SW480 (cell line): Measurements from ENCODE around the gene PRKAG1.
A peak's percentile ranks its signal among the peaks of the same experiment; 100 is the strongest.

Experiments
- DNase-seq: peaks from one replicate; pipeline ENCODE4 v3.0.0-alpha.2; 2016; ENCODE audit warnings: low spot score

Gene PRKAG1

DNA sequence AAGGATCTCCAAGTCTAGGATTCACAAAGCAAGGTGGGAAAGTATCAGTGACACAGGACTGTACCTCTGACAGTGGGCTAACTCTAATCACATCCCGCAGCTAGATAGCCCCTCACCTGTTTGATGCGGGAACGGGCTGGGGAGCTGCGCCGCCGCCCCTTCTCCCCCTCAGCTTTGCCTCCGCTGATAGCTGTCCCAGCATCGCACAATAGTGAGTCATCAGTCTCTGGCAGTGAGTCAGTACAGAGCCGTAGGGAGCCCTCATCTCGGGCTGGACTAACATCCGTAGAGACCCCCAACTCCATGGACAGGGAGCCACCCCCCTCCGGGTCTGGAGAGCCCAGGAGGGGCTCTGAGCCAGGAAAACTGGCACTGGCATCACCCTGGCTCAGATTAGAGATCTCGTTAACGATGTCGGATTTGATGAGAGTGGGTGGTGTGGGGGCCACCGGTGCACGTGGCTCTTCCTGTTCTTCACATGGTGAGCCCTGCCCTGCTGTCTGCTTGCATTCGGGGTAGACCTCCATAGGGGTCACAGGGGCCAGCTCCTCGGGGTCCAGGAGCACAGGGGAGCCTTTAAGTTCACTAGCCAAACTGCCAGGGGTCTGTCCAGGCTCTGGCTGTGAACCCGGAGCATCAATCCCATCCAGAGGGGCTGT lies 31.1 kb upstream of the PRKAG1 start:
- no peak for DNase-seq

DNA sequence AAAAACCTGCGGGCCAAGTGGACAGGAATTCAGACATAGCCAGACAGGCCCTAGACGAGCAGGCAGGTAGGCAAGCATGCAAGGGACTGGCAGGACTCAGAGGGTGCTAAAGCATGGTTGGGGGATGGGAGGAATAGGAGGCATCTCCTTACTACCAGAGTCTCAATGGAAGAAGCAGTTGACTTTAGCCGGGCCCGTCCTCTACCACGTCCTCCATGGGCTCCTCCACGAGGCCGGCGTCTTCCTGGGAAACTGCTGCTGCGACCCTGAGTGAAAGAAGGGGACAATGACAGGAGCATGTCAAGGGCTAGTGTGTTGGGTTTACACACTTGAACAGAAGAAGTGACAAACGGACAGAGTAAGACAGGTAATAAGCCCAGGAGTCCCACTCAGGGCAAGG lies 30.4 kb upstream of the PRKAG1 start:
- DNase-seq = no peak

DNA sequence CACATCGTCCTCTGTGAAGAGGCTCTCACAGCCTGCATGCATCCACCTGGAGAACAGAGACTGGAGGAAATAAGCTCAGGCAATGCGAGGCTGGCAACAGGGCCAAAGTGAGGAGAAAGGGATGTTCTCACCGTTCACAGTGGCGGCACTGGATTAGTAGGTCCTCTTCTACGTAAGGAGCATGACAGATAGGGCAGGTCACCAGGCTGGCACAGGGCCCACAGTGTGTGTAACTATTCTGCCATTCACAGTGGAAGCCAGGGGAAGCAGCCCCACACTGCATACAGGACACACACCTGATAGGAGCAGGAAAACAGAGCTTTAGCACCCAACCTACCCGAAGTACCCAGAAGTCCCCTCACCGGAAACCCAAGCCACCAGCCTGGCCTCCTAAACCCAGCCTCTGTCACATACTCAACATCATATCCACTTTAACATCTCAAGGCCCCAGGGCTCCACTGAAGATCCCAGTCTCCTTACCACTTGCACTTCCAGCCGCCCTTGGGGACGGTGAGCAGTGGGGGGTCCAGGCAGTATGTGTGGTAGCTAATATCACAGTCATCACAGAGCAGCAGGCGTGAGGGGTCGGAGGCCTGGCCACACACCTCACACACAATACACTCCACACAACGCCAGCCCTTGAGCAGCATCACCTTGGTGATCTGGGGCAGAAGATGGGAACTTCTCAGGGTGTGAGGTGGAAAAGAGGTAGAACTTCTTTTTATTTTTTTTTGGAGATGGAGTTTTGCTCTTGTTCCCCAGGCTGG lies 27.7 kb upstream of the PRKAG1 start:
- DNase-seq = no peak

DNA sequence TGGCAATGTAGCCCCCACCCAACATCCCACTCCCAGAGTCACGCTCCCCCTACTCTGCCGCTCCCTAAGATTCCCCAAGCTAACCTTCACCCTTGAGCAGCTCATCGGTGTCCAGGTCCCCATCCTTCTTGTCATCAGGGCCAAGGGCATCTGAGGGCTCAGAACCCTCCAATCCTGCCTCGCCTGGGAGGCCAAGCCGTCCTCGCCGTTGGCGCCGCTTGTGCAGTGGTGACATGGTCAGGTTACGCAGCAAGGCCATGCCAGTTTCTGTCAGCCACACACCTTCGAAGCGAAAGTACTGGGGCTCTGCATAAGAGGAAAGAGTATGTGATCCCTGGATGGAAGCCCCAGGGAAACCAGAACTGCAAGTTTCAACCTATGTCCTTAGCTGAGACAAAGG lies 26.1 kb upstream of the PRKAG1 start:
- no peak for DNase-seq

DNA sequence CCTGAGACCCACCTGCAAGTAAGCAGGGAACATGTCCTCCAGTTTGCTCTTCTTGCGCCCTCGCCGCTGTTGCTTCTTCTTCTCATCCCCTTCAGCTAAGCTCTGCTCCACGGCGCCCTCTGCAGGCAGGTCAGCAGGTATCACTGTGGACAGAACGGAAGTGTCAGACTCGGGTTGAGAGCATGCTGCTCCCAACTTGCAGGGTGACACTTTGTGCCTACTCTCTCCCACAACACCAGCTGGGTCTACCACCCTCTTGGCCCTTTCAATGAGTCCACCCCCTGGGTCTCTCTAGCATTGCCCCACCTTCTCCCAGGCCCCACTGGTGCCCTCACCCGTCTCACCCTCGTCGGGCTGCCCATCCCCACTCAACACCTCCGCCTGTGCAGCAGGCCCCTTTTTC lies 25.3 kb upstream of the PRKAG1 start:
- peak; percentile 30 for DNase-seq

DNA sequence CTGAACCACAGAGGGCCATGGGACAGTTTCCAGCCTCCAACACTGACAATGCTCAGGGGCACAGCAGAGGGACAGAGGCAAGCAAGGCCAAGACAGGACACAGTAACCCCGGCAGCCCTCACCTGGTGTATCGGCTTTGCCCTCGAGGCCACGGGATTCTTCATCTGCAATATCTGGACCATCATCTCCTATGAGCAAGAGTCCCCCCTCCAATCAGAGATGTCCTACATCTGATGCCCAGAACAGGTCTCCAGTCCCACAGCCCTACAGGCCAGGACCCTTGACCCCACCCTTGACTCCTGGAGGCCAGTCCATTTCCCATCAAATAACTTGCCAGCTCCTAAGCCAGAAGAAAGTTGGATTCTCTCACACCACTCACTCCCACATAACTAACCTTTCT lies 24.7 kb upstream of the PRKAG1 start:
- no peak for DNase-seq

DNA sequence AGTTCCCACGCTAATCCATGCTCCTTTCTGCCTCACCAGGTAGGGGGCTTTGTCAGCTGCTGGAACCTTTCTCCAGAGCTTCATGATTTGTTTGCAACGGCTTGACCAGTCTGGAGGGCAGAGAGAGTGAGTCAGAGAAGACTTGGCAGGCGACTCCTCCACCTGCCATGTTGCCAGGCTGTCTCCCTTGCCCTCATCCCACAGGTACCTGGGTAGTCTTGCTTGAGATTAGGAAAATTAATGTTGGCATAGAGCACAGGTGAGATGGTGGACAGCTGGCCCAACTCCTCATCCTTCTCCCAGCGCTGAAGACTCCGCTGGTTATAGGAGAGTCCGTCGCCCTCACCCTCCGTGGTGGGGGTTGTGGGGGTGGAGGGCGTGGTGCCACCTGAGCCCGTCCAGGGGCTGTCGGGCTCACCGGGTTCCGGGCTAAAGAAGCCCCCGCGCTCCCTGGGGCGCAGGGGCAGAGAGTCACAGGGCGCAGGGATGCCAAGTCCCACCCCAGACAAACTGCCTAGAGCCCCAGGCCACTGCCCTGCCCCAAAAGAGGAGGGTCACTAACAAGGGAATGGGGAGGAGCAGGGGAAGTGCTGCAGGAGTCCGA lies 23.4 kb upstream of the PRKAG1 start:
- DNase-seq = no peak

DNA sequence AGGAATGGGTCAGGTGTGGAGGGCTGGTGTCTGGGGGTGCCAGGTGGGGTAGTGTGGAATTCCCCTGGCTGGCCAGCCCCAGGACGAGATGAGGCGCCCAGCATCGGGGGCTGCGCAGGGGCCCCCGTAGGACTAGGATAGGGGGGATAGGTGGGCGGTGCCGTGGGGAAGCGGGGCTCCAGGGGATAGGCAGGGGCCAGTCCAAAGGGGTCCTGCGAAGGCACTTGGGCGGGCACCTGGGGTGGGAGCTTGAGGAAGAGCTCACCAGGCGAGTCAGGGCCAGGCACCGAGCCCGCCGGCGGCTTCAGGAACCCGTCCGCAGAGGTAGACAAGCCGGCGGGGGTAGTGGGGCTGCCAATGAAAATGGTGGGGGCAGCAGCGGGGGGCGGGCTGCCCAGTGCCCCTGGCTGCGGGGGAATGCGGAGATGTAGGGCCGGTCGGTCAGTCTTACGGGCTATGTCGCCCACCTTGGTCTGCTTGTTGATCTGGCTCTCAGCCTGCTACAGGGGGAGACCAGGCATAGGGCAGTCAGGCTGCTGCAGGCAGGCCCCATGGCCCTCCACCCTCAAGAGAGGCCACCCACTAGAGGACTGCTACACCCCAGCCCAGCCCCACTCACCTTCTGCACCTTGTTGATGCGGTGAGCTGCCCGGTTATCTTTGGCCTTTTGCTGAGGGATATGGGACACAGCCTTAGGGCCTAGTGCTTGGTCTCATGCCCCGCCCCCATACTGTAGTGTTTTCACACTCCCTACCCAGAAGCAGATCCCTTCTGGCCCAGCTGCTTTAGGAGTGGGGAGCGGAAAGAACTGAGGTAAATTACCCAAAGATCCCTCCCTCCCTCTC lies 22.7 kb upstream of the PRKAG1 start:
- DNase-seq = no peak

DNA sequence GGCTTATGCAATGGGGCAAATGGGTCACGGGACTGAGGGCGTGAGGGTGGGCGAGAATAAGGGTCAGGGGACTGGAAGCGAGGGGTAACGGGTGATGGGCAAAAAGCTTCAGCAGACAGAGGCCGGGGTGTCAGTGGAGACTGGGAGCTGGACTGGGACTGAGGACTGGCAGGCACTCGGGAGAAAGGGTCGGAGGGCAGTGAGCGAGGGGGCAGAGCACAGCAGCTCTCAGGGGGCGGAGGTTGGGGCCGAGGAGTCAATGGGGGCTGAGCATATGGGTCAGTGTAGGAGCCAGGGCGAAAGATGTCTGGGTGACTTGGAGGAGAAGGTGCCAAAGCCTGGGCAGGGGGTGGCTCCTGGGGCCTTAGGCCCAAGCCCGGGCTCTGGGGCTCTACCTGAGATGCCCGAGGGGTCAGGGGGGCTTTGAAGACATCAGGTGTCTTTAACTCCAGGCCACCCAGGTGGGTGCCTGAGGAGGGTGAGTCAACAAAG lies 21.8 kb upstream of the PRKAG1 start:
- DNase-seq = no peak

DNA sequence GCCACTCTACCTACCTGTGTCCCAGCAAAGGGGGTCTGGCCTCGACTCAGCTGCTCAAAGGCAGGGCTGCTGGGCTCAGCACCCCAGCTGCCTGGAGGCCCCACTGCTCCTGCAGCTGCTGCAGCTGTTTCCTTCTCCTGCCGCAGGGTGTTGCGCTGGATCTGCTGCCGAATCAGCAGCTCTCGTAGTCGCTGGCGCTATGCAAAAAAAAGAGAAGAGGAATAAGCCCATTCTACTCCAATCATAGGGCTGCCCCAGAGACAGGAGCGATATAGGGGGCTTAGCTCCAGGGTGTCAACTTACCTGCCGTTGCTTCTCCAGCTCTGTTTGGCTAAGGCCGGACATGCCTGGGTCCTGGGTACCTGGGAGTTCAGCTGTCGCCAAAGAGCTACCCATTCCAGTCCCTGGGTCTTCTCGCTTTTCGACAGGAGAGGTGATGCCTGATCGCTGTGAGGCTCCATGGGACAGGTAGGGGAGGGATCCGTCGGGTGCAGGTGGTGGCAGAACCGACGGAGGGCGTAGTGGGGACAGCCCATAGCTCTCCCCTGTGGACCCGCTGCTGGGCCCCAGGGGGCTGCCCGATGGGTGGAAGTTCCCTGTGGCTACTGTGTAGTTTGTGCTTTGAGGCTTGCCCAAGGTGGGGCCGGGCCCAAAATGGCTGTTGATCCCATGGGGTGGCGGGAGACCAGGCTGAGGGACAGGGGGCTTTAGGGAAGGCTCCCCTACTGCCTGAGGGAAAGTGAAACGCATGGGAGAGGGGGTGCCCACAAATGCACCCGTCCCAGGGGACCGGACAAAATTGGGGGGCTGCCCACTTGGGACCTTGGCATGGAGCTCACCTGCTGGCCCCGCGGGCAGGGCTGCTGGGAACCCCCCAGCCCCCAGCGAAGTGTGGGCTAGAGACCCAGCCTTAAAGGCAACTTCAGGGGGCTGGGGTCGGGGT lies 21.1 kb upstream of the PRKAG1 start:
- DNase-seq = no peak

DNA sequence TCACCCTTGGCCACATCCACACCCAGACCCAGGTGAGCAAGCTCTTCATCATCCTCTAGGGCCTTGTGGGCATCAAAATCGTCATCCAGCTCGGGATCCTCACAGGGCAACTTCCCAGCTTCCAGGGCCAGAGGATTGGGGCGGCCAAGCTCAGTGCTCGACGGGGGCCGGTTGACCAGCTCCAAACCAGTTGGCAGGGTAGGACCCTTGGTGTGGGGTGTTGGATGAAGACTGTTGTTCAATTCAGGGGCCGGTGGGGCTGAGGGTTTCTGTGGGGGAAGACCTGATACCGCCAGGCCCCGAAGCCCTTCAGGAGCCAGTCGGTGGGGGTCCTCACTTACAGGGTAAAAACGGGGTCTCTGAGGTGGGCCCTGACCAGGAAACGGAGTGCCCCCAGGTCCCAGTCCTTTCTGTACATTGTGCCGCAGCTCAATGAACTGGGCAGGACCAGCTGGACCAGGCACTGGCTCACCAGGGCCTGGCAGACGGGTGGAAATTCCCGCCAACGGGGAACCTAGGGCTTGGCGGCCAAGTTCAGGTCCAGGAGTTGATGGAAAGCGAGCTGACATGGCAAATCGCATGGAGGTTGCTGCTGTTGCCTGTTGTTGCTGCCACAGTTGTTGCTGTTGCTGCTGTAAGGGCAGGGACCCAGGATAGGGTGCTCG lies 19.8 kb upstream of the PRKAG1 start:
- no peak for DNase-seq

DNA sequence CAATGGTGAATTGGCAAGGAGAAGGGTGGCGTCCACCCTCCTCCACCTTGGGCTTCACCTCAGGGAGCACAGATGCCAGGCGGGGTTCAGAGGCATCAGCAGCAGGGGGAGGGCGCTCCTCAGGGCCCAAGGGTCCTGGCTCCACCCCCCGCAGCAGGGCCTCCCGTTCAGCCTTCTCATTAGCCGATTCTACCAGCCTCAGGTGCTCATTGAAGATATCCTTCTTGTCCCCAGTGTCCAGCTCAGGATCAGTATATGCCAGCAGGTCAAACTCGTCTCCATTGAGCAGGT lies 19.3 kb upstream of the PRKAG1 start:
- DNase-seq = no peak

DNA sequence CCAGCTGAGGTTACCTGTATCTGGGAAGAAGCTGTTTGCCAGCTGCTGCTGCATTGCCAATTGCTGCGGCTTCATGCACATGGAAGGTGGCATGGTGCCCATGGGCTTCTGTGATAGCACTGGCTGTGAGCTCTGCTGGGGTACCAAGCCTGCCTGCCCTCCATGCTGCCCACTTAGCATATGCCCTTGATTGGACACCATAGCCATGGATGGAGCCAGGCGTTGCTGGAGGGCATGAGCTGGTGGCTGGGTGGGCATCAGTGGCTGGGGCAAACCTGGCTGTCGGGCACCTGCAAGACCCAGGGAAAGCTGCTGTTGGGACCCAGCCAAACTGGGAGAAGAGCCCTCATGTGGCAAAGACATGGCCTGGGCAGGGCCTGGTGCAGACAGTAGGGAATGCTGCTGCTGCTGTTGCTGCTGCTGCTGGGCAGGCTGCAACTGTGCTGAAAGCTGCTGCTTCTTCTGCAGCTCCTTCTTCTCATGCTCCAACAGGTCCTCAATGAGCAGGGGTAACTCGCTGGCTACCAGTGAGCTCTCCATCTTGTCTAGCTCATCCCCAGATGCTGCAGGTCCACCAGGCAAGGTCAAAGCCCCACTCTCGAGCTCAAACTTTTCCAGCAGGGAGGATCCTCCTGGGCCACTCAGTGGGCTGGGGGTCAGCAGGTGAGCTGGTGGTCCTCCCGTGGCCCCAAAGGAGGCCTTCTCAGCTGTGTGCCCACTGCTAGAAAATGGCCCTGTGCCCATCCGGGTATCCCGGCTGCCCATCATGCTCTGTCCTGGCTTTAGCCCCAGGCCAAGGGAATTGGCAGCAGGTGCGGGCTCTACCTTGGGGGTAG lies 18.8 kb upstream of the PRKAG1 start:
- no peak for DNase-seq

DNA sequence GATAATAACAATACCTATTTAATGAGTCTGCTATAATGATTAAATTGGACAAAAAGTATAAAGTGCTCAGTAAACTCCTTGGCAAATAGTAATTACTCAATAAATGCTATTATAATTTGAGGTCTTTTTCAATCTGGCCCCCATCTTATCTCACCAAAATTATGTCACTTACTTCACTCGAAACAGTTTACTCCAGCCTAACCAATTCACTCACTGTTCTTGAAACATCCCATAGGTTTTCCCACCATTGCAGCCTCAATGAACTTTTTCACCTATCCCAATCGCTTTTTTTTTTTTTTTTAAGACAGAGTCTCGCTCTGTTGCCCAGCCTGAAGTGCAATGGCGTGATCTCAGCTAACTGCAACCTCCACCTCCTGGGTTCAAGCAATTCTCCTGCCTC lies 17.5 kb upstream of the PRKAG1 start:
- DNase-seq = no peak

DNA sequence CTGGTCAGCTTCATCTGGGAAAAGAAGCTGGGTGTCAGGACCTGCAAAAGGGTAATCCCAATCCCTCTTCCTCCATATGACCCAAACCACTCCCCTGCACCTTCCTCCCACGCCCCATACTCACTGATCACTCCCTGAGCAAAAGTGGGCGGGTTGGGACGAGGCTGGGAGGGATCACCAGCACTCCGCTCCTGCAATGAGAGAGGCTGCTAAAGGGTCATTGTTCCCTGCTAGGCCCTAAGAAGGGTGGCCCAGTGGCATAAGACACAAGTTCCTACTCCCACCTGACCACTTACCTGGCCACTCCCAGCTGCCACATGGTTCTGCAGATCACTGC lies 15.7 kb upstream of the PRKAG1 start:
- DNase-seq = no peak

DNA sequence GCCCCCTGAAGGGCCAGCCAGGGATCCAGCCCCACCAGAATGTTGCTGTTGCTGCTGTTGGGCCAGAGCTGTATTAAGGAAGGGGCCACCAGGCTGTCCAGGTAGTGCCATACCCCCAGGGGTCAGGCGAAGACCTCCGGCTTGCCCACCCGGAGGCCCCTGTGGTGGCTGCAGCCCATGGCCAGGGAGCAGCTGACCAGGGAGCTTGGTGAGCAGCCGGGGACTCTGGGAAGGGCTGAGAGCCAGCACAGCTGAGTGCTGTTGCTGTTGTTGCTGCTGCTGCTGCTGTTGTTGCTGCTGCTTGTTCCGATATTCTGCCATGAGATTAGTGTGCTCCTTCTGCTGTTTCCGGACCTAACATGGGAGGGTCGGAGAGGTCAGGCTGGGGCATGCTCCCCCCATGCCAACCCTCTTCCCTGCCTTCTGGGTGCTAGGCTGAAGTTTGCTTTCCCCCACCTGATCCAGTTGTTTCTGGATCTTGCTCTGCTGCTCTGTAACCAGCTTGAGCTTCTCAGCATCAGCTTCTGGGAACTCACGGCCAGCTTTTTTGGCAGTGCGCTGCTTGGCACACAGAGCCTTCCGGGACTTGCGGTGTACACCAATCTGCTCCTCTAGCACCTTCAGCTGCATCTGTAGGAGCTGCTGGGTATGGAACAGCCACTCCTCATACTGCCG lies 15.2 kb upstream of the PRKAG1 start:
- DNase-seq = no peak

DNA sequence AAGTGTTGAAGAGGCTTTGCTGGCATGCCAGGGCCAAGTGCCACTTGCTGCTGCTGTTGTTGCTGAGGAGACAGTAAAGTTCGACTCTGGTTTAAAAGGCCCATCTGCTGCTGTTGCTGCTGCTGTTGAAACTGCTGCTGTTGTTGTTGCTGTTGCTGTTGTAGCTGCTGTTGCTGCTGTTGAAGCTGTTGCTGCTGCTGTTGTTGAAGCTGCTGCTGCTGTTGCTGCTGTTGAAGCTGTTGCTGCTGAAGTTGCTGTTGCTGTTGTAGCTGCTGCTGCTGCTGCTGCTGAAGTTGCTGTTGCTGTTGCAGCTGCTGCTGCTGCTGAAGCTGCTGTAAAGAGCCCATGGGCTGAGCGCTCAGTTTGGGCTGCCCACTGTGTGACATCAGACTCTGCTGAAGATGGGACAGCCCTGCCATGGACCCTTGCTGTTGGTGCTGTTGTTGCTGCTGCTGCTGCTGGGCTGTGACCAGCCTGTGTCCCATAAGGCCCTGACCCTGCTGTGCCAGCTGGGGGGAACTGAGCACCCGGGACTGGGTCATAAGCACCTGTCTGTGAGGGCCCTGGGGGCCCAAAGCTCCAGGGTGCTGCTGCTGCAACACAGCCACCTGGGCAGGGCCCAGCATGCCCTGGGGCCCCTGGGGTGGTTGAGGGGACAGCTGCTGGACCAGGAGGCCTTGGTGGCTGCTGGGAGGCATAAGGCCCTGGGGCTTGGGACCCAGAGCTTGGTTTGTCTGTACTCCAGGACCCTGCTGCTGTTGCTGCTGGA lies 14.3 kb upstream of the PRKAG1 start:
- DNase-seq = no peak

DNA sequence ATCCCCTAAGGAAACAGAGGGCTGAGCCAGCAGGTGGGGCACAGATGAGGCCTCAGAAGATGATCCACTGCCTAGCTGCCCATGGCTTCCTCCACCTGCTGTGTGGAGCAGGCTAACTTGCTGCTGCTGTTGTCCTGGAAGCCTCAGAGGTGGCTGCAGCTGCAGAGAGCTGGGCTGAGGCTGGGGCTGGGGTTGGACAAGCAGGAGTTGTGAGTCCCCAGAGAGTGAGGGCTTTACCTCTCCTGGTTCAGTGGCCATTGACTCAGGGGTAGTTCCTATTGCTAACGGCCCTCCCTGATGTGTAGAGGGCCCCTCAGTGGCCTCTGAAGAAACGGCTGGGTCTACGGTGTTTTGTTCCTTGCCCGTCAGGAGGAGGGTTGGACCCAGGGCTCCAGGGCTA lies 13.7 kb upstream of the PRKAG1 start:
- DNase-seq = no peak
